Esophagus squamous epithelium (tissue), 4 donors: Measurements from ENCODE around the gene INHA.

Experiments used
- CTCF ChIP-seq, 6 experiments: fragments of 450-650 bp in 4 of 6; fragments of 200-600 bp in 2 of 6; sonication (generic) in 2 of 6; IDR thresholded peaks; one replicate each; pipeline ENCODE4 v1.5.1; 2016 to 2019; ENCODE audit warnings: antibody characterized with exemption in 6 of 6, mild to moderate bottlenecking in 4 of 6, moderate library complexity in 4 of 6
- POLR2A ChIP-seq, 4 donors: fragments of 450-650 bp; IDR thresholded peaks; one replicate each; pipeline ENCODE4 v1.6.1; 2017; ENCODE audit warnings: antibody characterized with exemption in 4 of 4, mild to moderate bottlenecking in 4 of 4, moderate library complexity in 3 of 4

- no peak for TF ChIP-seq POLR2A (IDR thresholded peaks at IDR 0.05)
- no peak for TF ChIP-seq CTCF (IDR thresholded peaks at IDR 0.05)
Measured at GRCh38 chr2:219603771-219604170, 31.7 kb downstream of the INHA start.
